DOHH2 (cell line): Measurements from ENCODE around the gene PHF13.

Experiments
- CTCF ChIP-seq: fragments of 200-600 bp; sonication (generic); IDR thresholded peaks from one replicate; pipeline ENCODE4 v1.5.1; 2014; ENCODE audit warnings: antibody characterized with exemption, mild to moderate bottlenecking, low read depth, low read length; ENCODE audit not compliant: poor library complexity, severe bottlenecking
- EZH2phosphoT487 ChIP-seq: fragments of 200-600 bp; sonication (generic); IDR thresholded peaks from 2 replicates; pipeline ENCODE4 v1.6.1; 2017; ENCODE audit warnings: borderline replicate concordance, mild to moderate bottlenecking, antibody characterized with exemption, low read length, moderate library complexity, mixed read lengths

- TF ChIP-seq EZH2phosphoT487 (no peak), CTCF (no peak)
Measured at GRCh38 chr1:6588893-6589520, 24.5 kb upstream of the PHF13 start.
